Measurements from ENCODE around the gene ZCWPW2. TPM values are rescaled to one million over a fixed set of nuclear protein-coding genes. Genes with fewer than 3 reads are reported as not detected.

The ZCWPW2 gene
- total RNA-seq, 1 experiment from 2014 or later: 0.28 TPM

GRCh38 chr3:28575100-28575745, 226.7 kb downstream of the ZCWPW2 start:
- H3K4me3 ChIP-seq (ENCODE audit: insufficient read depth, low read depth, low read length): peak overlapping the region; percentile 64
- DNase-seq: peak; percentile 81
- no peaks in the 10 kb centered on the region for H3K36me3 ChIP-seq (replicated peaks; ENCODE audit: control insufficient read depth, insufficient read depth, low read length)
- H3K27me3 ChIP-seq (ENCODE audit: control insufficient read depth, insufficient read depth, low read length): peaks cover 36% of the 10 kb centered on the region

Other genes with a start within 250 kb of the ZCWPW2 start
- gene CMC1, start 107.1 kb upstream of the ZCWPW2 start, total RNA-seq (2014; rRNA removed; shearing (Covaris generic)): 19.2 and 30.9 TPM in 2 replicates
- gene AZI2, start 103 bp downstream of the ZCWPW2 start, total RNA-seq (2014; rRNA removed; shearing (Covaris generic)): 27.0 and 50.8 TPM in 2 replicates